NCI-H1417 (cell line): ENCODE data around the gene ACYP2.
"Not testable (repeated sequence)": the region's sequence is repeated elsewhere in the genome, so short reads cannot be mapped to it uniquely, and the experiment has no call there.

Source experiments
- DNase-seq, 3 experiments: peaks; one replicate each; lab custom pipeline; 2025; lab: John Stamatoyannopoulos, UW

The ACYP2 gene

DNA sequence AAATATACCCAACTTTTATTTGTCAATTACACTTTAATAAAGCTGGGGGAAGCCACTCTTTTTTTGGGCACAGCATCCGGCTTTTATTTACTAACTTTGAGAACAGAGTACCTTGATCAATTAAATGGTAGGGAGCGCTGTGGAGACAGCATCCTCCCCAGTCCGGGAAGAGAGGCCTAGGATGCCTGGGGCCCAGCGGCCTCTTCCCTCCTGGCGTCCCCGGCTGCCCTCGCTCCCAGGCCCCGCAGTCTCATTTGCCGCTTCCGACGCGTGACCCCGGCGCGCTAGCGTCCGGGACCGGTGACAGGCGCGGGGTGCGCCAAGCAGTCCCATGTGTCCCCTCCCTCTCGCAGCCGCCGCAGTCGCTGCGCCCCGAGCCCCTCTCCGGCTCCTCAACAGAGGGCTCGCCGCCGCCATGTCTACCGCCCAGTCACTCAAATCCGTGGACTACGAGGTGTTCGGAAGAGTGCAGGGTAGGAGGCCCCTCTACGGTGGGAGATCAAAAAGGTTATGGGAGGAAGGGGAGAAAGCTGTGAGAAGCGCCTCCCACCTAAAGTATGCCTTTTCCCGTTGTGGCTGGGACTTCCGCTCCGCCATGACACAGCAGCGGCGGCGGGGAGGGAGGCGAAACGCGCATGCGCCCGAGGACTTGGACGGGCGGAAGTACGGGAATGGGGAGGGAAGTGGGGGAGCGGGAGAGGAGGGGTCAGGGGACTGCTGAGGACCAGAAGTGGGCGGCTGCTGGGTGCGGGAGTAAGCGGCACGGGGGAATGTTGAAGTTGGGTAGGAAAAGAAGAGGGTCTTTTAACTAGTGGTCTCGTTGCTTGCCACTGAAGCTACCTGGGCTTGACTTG, at the start of gene ACYP2:
Gene ACYP2 (plus strand): TSS at position 332 of the 854 bp plus-strand sequence.
- DNase-seq: peak; percentile 97 to 99 (median 98)

DNA sequence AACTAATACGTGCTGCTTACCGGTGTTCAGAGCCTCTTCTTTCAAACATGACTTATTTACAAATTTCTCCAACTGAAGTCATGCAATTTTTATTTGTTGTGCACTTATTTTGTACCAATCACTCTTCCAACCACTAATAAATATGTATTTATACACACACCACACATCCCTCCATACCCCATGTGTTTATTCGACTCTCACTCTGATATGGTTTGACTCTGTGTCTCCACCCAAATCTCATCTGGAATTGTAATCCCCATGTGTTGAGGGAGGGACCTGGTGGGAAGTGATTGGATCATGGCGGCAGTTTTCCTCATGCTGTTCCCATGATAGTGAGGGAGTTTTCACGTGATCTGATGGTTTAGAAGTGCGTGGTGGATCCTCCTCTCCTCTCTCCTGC, 49.5 kb upstream of the ACYP2 start:
- DNase-seq: no peak

- no peak for DNase-seq
Observed at GRCh38 chr2:54067851-54068375, 47.5 kb upstream of the ACYP2 start.

DNA sequence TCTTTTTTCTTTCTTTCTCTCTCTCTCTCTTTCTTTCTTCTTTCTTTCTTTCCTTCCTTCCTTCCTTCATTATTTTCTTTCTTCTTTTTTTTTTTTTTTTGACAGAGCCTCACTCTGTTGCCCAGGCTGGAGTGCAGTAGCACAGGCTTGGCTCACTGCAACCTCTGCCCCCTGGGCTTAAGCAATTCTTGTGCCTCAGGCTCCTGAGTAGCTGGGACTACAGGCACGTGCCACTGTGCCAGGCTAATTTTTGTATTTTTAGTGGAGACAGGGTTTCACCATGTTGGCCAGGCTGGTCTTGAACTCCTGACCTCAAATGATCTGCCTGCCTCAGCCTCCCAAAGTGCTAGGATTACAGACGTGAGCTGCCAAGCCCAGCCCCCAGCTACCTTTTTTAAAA, 42.9 kb upstream of the ACYP2 start:
- not testable (repeated sequence) for DNase-seq

DNA sequence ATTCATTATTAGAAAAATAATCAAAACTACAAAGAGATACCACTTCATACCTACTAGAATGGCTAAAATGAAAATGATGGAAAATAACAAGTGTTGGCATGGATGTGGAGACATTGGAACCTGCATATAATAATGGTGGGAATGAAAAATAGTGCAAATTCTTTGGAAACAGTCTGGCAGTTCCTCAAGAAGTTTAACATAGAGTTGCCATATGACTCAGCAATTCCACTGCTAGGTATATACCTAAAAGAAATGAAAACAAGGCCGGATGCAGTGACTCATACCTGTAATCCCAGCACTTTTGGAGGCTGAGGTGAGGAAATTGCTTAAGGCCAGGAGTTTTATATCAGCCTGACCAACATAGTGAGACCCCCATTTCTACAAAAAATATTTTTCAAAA, 41.6 kb upstream of the ACYP2 start:
- DNase-seq: no peak

DNA sequence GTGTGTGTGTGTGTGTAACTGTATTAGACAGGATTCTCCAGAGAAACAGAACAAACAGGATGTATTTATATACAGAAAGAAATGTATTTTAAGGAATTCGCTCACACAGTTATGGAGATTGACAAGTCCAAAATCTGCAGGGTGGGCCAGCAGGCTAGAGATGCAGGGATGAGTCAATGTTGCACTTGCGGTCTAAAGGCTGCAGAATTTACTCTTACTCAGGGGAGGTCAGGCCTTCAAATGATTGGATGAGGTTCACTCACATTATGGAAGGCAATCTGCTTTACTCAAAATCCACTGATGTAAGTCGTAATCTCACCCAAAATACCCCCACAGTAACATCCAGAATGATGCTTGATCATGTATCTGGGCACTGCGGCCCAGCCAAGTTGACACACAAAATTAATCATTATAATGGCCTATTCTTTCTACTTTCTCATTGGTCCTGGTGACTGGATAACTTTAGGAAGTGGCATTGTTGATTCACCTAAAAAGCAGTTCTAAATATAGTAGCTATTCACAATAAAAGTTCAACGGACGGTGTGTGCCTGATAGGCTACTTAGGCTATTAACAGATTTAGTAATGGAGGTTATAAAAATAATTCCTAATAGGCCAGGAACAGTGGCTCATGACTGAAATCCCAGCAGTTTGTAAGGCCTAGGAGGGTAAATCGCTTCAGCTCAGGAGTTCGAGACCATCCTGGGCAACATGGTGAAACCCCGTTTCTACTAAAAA, 40.6 kb upstream of the ACYP2 start:
- DNase-seq: no peak

GRCh38 chr2:54076586-54076985, 38.8 kb upstream of the ACYP2 start:
- DNase-seq: no peak

DNA sequence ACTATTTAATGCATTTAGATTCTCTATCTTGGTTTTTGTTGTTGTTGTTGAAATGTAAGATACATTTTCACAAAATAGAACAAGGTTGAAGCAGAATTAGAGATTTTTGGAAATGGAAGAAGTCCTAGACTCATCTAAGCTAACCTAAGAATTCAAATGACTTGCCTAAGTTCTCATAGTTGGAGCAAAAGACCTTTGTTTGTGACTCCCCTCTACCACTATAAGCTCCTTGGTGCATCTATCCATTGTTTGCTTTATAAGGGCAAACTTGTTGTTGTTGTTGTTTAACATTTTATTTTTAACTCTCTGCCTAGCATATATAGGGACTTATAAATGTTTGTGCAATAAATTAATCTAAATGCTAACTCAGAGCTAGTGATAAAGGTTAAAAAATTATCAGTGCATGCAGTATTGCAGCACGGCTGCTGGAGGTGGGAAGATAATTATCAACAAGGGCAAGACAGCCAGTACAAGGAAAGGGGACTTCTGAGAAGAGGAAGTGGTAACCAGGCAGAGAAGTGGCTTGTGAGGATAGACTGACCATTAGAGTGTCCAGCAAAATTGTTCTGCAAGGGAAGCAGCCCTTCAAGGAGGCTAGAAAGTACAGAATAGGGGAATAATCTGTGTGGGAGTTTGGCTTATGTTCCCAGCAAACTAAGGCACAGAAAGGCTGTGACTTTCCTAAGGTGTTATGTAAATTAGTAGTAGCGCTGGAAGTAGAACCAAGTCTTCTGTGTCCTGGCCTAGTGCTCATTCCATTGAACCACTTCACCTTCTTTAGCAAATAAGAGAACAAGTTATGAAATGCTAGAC, 38.1 kb upstream of the ACYP2 start:
- DNase-seq: no peak

- no peak for DNase-seq
Observed at GRCh38 chr2:54079331-54079730, 36.1 kb upstream of the ACYP2 start.

DNA sequence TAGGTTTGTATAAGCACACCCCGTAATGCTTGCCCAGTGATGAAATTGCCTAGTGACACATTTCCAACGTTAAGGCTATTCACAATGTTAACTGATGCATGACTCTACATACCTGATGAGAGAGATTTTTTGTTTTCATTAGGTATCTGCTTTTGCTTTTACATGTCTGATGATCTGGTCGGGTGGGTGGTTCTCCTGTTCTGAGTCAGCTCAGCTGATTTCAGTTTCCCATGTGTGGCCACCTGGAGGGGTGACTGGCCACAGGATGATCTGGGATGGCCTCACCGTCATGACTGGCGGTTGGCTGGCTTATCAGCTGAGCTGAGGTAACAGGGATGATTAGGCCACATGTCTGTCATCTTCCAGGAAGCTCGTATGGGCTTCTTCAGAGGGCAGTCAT, 33.8 kb upstream of the ACYP2 start:
- DNase-seq: peak in 1 of 3 experiments; percentile 29

GRCh38 chr2:54083021-54083420, 32.4 kb upstream of the ACYP2 start:
- DNase-seq: peak in 1 of 3 experiments; percentile 16

DNA sequence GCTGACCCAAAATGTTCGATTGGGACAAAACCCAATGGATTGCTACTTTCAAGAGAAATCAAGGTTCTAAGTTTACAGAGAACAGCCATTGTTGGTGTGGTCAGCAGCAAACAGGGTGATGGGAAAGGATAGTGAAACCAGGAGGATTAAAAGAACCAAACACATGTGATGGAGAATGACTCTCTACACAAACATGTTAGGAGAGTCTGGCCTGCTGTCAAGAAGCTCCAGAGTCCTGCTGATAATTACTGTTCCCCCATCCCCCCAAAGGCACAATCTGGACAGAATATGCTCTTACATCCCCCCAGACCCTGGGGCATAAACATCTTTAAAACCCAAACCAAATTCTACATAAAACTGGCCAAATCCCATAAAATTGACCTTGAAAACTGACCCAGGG, 32.0 kb upstream of the ACYP2 start:
- no peak for DNase-seq

- peak in 1 of 3 experiments; percentile 11 for DNase-seq
Observed at GRCh38 chr2:54084600-54084999, 30.8 kb upstream of the ACYP2 start.

GRCh38 chr2:54085069-54085468, 30.3 kb upstream of the ACYP2 start:
- DNase-seq: no peak

- no peak for DNase-seq
Observed at GRCh38 chr2:54086157-54086556, 29.3 kb upstream of the ACYP2 start.

DNA sequence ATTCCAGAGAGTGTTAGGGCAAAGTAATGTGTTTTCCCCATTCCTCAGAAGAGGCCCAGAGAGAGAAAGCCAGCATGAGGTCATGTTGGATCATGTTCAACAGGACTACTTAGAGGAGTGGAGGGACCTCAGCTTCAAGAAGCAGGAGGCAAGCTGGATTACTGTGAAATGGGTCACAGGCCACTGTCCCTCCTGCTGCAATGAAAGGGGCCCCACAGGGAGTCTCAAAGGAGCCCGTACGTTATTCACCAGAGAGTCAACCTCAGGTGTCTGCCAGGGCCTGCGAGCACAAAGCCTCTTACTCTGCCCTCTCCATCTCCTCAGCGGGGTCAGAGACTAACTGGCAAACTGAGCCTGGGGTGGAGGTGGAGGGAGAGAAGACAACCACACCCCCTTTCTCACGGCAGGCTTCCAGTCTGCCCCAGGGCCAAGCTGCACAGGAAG, 27.2 kb upstream of the ACYP2 start:
- no peak for DNase-seq

GRCh38 chr2:54088719-54089118, 26.7 kb upstream of the ACYP2 start:
- no peak for DNase-seq

GRCh38 chr2:54090521-54091117, 24.8 kb upstream of the ACYP2 start:
- DNase-seq: no peak

DNA sequence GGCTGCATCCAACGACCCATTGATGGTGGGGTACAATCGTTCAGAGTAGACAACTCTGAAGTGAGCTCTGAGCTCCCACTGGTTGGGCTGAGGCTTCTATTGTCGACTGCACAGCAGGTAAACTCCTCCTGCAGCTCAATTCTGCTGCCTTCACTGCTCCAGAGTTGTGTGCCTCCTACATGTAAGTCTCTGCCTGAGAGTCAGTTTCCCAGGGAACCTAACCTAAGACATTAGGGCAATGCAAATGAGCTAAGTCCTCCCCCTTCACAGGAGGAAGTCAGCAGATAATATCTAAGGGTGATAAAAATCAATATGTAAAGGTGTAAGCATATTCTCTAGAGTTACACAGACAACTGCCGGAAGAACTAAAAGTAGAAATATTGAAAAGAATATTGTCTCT, 22.5 kb upstream of the ACYP2 start:
- no peak for DNase-seq

GRCh38 chr2:54095406-54095805, 20.0 kb upstream of the ACYP2 start:
- not testable (repeated sequence) for DNase-seq

- DNase-seq: not testable (repeated sequence)
Observed at GRCh38 chr2:54096141-54096540, 19.3 kb upstream of the ACYP2 start.

DNA sequence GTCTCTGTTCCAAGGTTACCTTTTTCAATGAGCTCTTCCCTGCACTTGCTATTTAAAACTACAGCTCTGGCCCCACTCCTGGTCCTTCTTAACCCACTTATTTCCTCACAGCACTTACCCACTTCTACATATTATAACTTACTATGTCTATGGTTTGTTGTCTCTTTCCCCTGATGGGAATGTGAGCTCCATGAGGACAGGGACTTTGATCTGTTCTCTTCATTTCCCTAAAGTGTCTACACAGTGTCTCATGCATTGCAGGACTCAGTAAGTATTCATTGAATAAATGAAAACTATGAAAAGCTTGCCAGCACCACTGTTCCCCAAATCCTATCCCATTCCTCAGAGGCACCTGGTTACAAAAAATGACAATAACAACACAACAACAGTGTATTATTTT, 18.3 kb upstream of the ACYP2 start:
- DNase-seq: no peak
